ENCODE data around the gene ARHGAP15. TPM values are rescaled to one million over a fixed set of nuclear protein-coding genes. Genes with fewer than 3 reads are reported as not detected.

Gene ARHGAP15
- total RNA-seq, 2 donors from 2014 or later, result 11.0 to 11.8 TPM

DNA sequence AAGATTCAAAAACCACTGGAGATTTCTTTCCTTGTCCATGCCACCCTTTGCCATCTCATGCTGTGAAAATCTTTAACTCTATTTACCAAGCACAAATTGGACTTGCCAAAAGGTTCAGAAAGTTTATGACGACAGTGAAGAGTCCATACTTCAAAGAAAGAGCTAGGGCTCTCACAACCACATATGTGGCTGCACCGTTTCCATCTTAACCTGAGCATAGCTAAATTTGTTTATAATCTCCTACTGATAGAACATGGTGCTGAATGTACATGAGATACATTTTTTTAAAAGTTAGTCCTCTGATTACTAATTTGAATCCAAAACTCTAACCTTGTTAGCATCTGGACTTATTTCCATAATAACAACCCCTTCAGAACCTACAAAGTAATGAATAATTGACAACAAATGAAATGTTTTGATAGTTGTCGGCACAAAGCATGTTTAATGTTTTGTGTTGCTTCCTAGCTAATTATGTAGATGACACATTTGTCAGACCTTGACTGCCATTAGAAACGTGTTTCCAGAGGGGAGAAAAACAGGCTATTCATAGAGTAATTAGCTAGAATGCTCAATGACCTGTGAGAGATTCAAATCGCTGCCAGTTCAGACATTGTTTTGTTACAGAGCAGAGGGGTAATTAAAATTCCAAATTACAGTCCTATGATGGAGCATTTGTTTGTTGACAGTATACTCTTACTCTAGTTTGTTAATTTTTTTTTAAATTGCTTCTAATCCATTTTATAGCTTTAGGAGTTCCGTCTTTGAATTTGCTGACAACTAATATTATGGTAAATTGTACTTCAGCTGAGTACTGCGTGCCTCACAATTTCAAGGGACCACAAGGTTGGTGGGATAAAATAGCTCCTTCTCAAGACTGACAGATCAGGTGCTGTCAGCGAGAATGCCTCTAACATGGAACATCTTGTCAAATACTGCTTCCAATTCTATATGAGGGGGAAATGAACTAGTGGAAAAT is 31.8 kb downstream of the ARHGAP15 start:
- H3K36me3 ChIP-seq, result no peaks in the 10 kb centered on the region
- peaks cover 10 to 27% of the 10 kb centered on the region in 2 donors for H3K4me1 ChIP-seq (ENCODE audit: control insufficient read depth in 1 of 2, low read depth in 2 of 2)
- H3K4me3 ChIP-seq, result no peak overlapping the region
- DNase-seq (ENCODE audit: low spot score) (no peak), ATAC-seq (ENCODE audit: insufficient number of reproducible peaks, low FRiP score, low read depth) (no peak)
- TF ChIP-seq, protein P1, sequence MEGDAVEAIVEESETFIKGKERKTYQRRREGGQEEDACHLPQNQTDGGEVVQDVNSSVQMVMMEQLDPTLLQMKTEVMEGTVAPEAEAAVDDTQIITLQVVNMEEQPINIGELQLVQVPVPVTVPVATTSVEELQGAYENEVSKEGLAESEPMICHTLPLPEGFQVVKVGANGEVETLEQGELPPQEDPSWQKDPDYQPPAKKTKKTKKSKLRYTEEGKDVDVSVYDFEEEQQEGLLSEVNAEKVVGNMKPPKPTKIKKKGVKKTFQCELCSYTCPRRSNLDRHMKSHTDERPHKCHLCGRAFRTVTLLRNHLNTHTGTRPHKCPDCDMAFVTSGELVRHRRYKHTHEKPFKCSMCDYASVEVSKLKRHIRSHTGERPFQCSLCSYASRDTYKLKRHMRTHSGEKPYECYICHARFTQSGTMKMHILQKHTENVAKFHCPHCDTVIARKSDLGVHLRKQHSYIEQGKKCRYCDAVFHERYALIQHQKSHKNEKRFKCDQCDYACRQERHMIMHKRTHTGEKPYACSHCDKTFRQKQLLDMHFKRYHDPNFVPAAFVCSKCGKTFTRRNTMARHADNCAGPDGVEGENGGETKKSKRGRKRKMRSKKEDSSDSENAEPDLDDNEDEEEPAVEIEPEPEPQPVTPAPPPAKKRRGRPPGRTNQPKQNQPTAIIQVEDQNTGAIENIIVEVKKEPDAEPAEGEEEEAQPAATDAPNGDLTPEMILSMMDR (IDR thresholded peaks at IDR 0.05), result no peak
- H3K9me3 ChIP-seq, result no peaks in the 10 kb centered on the region
- no peaks in the 10 kb centered on the region for H3K27me3 ChIP-seq (replicated peaks; ENCODE audit: insufficient read depth)
- no peak overlapping the region for H3K27ac ChIP-seq

DNA sequence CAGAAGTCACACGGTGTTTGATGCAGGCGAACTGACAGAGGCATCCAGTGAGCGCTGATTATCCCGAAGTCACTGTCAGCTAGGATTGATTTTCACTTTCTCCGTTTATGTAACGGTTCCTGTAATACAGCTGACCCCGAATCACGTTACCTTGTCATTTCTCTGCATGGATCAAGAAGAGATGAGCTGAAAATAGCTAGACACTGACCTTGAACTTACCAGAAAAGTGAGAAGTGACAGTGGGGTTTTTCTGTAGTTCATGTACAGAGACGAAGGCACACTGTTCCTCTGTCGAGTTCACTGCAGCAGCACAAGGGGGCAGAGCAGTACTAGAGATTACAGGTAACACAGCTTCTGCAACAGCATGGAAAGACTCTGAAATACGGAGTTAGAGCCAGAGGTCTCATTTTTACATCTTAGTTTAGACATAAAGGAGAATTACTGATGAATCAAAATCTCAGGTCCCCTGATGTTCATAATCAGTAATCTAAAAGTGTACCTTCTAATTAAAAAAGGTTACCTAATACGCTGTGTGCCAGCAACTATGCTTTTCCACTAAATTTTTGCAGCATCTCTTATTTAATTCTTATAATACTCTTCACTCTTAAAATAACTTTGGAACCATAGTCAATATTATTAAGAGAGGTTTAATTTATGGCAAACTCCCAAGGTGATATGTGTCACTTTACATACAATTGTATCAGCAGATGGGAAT is 33.1 kb downstream of the ARHGAP15 start:
- Histone ChIP-seq H3K9me3 (no peaks in the 10 kb centered on the region), H3K36me3 (no peaks in the 10 kb centered on the region), H3K4me1 (ENCODE audit: control insufficient read depth in 1 of 2, low read depth in 2 of 2) (peaks cover under 1 to 15% of the 10 kb centered on the region in 2 donors), H3K4me3 (no peak overlapping the region), H3K27ac (no peak overlapping the region), H3K27me3 (replicated peaks; ENCODE audit: insufficient read depth) (no peaks in the 10 kb centered on the region)
- DNase-seq (ENCODE audit: low spot score) (no peak), ATAC-seq (ENCODE audit: insufficient number of reproducible peaks, low FRiP score, low read depth) (no peak)
- TF ChIP-seq, protein P1 (IDR thresholded peaks at IDR 0.05), result peak; percentile 54

DNA sequence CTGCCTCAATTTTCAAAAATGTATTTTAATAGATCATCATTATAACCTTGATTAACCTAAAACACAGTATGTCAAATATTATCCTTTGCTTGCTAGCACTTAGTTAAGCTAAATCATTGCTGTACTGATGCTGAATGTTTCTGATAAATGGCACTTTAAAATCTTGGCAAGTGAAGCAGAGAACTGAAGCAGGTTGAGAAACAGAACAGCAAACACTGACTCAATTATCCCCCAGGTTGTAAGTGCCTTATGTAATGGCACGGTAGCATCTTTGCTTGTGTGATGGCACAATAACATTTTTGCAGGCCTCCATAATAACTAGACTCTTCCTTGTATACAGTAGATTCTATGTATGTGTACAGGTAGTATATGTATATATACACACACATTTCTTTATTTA is 33.8 kb downstream of the ARHGAP15 start:
- H3K27ac ChIP-seq, result no peak overlapping the region
- TF ChIP-seq, protein P1 (IDR thresholded peaks at IDR 0.05), result no peak
- H3K4me1 ChIP-seq (ENCODE audit: control insufficient read depth in 1 of 2, low read depth in 2 of 2), result peaks cover 0 to 9% of the 10 kb centered on the region in 2 donors
- no peak overlapping the region for H3K4me3 ChIP-seq
- H3K36me3 ChIP-seq, result no peaks in the 10 kb centered on the region
- DNase-seq (ENCODE audit: low spot score), result no peak
- no peak for ATAC-seq (ENCODE audit: insufficient number of reproducible peaks, low FRiP score, low read depth)
- H3K9me3 ChIP-seq, result no peaks in the 10 kb centered on the region
- H3K27me3 ChIP-seq (replicated peaks; ENCODE audit: insufficient read depth), result no peaks in the 10 kb centered on the region

DNA sequence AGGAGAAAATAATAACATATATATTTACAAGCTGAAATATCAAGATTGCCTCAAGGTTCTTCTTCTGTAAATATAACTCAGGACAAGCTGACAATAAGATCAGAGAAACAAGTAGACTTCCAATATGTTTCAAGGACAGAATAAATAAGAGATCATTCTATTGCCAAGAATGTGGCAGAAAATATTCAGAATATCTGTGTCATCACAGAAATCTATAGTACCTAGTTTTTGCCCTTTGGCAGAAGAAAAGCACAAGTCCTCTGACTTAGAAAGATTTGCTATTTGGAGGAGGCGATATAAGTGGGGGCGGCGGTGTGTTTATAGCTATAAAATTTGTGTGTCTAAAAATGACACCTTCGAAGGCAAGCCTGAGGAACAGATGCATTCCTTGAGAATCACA is 34.3 kb downstream of the ARHGAP15 start:
- TF ChIP-seq, protein P1 (IDR thresholded peaks at IDR 0.05), result no peak
- Histone ChIP-seq H3K27me3 (replicated peaks; ENCODE audit: insufficient read depth) (no peaks in the 10 kb centered on the region), H3K4me1 (ENCODE audit: control insufficient read depth in 1 of 2, low read depth in 2 of 2) (peaks cover 0 to 4% of the 10 kb centered on the region in 2 donors), H3K9me3 (no peaks in the 10 kb centered on the region), H3K36me3 (no peaks in the 10 kb centered on the region), H3K27ac (no peak overlapping the region), H3K4me3 (no peak overlapping the region)
- ATAC-seq (ENCODE audit: insufficient number of reproducible peaks, low FRiP score, low read depth) (no peak), DNase-seq (ENCODE audit: low spot score) (no peak)

DNA sequence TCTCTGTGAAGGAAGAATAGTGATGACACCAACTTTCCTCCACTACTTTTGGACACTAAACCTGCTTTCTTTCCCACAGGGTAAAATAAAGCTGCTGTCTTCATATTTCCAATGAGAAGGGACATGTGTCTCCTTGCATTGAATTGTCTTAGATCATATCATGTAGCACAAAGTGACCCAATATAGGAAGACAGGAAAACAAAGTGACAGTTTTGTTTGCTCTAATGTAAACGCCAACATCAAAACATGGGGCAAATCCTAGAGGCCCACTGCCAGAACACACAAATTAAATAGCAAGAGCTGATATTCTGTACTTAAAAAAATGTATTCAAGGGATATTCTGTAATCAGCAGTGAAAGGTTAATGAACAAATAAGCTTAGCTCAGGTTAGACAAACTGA is 36.1 kb downstream of the ARHGAP15 start:
- Histone ChIP-seq H3K27me3 (replicated peaks; ENCODE audit: insufficient read depth) (no peaks in the 10 kb centered on the region), H3K27ac (no peak overlapping the region), H3K36me3 (no peaks in the 10 kb centered on the region), H3K4me1 (ENCODE audit: control insufficient read depth in 1 of 2, low read depth in 2 of 2) (no peaks in the 10 kb centered on the region), H3K9me3 (no peaks in the 10 kb centered on the region), H3K4me3 (no peak overlapping the region)
- ATAC-seq (ENCODE audit: insufficient number of reproducible peaks, low FRiP score, low read depth) (no peak), DNase-seq (ENCODE audit: low spot score) (no peak)
- TF ChIP-seq, protein P1 (IDR thresholded peaks at IDR 0.05), result no peak

Data from thoracic aorta (tissue), 2 donors.